Trophoblast cell (in vitro differentiated cells and primary cell): ENCODE results near the gene EMILIN3.

Source experiments
- DNase-seq, 2 donors: peaks; one replicate each; pipeline ENCODE4 v3.0.0-alpha.2; 2016
- H2AFZ ChIP-seq: 2 replicates; pipeline ENCODE4 v1.6.1; 2013; ENCODE audit warnings: low read length, moderate library complexity, mild to moderate bottlenecking; ENCODE audit not compliant: insufficient read depth, poor library complexity
- H2AK5ac ChIP-seq: 2 replicates; pipeline ENCODE4 v1.6.1; 2013; ENCODE audit warnings: mild to moderate bottlenecking, low read length
- H2BK120ac ChIP-seq: 2 replicates; pipeline ENCODE4 v1.6.1; 2013; ENCODE audit warnings: low read length, mild to moderate bottlenecking, moderate library complexity; ENCODE audit not compliant: insufficient read depth, poor library complexity
- H2BK12ac ChIP-seq: 2 replicates; pipeline ENCODE4 v1.6.1; 2013; ENCODE audit warnings: mild to moderate bottlenecking, low read length, moderate library complexity
- H2BK5ac ChIP-seq: 2 replicates; pipeline ENCODE4 v1.6.1; 2013; ENCODE audit warnings: low read length, low read depth, moderate library complexity, mild to moderate bottlenecking; ENCODE audit not compliant: poor library complexity
- H3K14ac ChIP-seq: 2 replicates; pipeline ENCODE4 v1.6.1; 2013; ENCODE audit warnings: mild to moderate bottlenecking, low read length
- H3K18ac ChIP-seq: 2 replicates; pipeline ENCODE4 v1.6.1; 2013; ENCODE audit warnings: mild to moderate bottlenecking, low read length
- H3K23ac ChIP-seq: 2 replicates; pipeline ENCODE4 v1.6.1; 2013; ENCODE audit warnings: low read length
- H3K27ac ChIP-seq: 2 replicates; pipeline ENCODE4 v1.5.1; 2013; ENCODE audit warnings: low read depth, mild to moderate bottlenecking, inconsistent platforms, low read length, moderate library complexity
- H3K27me3 ChIP-seq: 2 replicates; pipeline ENCODE4 v1.6.1; 2013; ENCODE audit warnings: inconsistent platforms, mild to moderate bottlenecking, low read length, moderate library complexity; ENCODE audit not compliant: insufficient read depth
- H3K36me3 ChIP-seq, 2 experiments: 1 replicate in 1 of 2; 2 replicates in 1 of 2; pipeline ENCODE4 v1.6.1; 2013; ENCODE audit warnings: low read length in 2 of 2, mild to moderate bottlenecking in 2 of 2, moderate library complexity in 1 of 2; ENCODE audit not compliant: insufficient read depth in 2 of 2, control insufficient read depth in 1 of 2
- H3K4ac ChIP-seq: 2 replicates; pipeline ENCODE4 v1.6.1; 2013; ENCODE audit warnings: low read depth, mild to moderate bottlenecking, low read length, moderate library complexity
- H3K4me1 ChIP-seq, 2 experiments: 1 replicate in 1 of 2; 2 replicates in 1 of 2; pipeline ENCODE4 v1.6.1; 2013; ENCODE audit warnings: low read length in 2 of 2, mild to moderate bottlenecking in 2 of 2, moderate library complexity in 1 of 2; ENCODE audit not compliant: insufficient read depth in 2 of 2, control insufficient read depth in 1 of 2
- H3K4me2 ChIP-seq: 2 replicates; pipeline ENCODE4 v1.6.1; 2013; ENCODE audit warnings: inconsistent platforms, mild to moderate bottlenecking, low read length, moderate library complexity
- H3K4me3 ChIP-seq: 2 replicates; pipeline ENCODE4 v1.5.1; 2013; ENCODE audit warnings: mild to moderate bottlenecking, low read depth, low read length, inconsistent platforms
- H3K79me1 ChIP-seq: one replicate; pipeline ENCODE4 v1.6.1; 2013; ENCODE audit warnings: low read length
- H3K79me2 ChIP-seq: 2 replicates; pipeline ENCODE4 v1.6.1; 2013; ENCODE audit warnings: low read length, mild to moderate bottlenecking; ENCODE audit not compliant: control insufficient read depth, insufficient read depth, poor library complexity
- H3K9ac ChIP-seq: 2 replicates; pipeline ENCODE4 v1.6.1; 2013; ENCODE audit warnings: mild to moderate bottlenecking, low read length
- H3K9me3 ChIP-seq: 2 replicates; pipeline ENCODE4 v1.6.1; 2013; ENCODE audit warnings: low read depth, mild to moderate bottlenecking, control low read depth, inconsistent platforms, low read length; ENCODE audit not compliant: insufficient read depth
- H4K12ac ChIP-seq: 2 replicates; pipeline ENCODE4 v1.6.1; 2013; ENCODE audit warnings: low read depth, mild to moderate bottlenecking, low read length, moderate library complexity
- H4K8ac ChIP-seq: 2 replicates; pipeline ENCODE4 v1.6.1; 2013; ENCODE audit warnings: low read depth, mild to moderate bottlenecking, low read length, moderate library complexity
- H4K91ac ChIP-seq: one replicate; pipeline ENCODE4 v1.6.1; 2013; ENCODE audit warnings: low read depth, mild to moderate bottlenecking, low read length, moderate library complexity
- WGBS: extraction: QIAGEN DNeasy Blood & Tissue Kit; methylation state at CpG from one replicate; pipeline ENCODE4 v1.1.7; 2013; ENCODE audit warnings: missing lambda C conversion rate; ENCODE audit not compliant: insufficient read length, insufficient coverage; ENCODE audit errors: extremely low coverage; 5-methylcytosine and 5-hydroxymethylcytosine counted together

EMILIN3 gene

DNA sequence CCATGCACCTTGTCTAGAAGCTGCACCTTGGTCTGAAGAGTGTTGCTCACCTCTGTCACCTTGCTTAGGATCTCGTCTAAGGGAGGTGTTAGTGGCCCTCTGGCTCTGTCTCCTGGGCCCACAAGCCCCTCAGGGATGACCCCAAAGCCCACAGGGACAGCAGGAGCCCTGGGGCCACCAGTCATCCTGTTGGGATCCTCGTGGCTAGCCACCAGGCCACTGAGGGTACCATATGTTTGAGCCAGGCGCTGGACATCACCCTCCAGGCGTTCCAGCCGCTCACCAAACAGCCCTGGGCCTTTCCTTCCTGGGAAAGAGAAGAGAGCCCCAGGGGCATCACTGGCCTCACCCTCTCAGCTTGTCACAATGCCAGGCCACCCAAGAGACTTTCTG is 3.9 kb downstream of the EMILIN3 start:
- no peaks in the 10 kb centered on the region for H3K79me2 ChIP-seq
- H2BK120ac ChIP-seq, result no peak overlapping the region
- no peak overlapping the region for H4K8ac ChIP-seq
- H3K4ac ChIP-seq, result no peak overlapping the region
- no peak overlapping the region for H2BK12ac ChIP-seq
- no peaks in the 10 kb centered on the region for H3K9me3 ChIP-seq
- WGBS, result no CpG with 5 or more reads among the region's 5 CpGs
- H3K4me3 ChIP-seq, result no peak overlapping the region
- H3K36me3 ChIP-seq, result no peaks in the 10 kb centered on the region
- no peak overlapping the region for H2AFZ ChIP-seq
- no peak overlapping the region for H3K18ac ChIP-seq
- H2BK5ac ChIP-seq, result no peak overlapping the region
- H3K9ac ChIP-seq, result no peak overlapping the region
- H3K14ac ChIP-seq, result no peak overlapping the region
- no peak overlapping the region for H3K4me2 ChIP-seq
- peak in 1 of 2 donors; percentile 7 for DNase-seq
- H3K4me1 ChIP-seq, result peaks cover 0 to 7% of the 10 kb centered on the region in 2 experiments
- no peaks in the 10 kb centered on the region for H3K79me1 ChIP-seq
- no peak overlapping the region for H3K23ac ChIP-seq
- H3K27ac ChIP-seq, result no peak overlapping the region
- no peak overlapping the region for H4K12ac ChIP-seq
- no peak overlapping the region for H2AK5ac ChIP-seq
- H3K27me3 ChIP-seq, result peaks cover 33% of the 10 kb centered on the region
- H4K91ac ChIP-seq, result no peak overlapping the region

DNA sequence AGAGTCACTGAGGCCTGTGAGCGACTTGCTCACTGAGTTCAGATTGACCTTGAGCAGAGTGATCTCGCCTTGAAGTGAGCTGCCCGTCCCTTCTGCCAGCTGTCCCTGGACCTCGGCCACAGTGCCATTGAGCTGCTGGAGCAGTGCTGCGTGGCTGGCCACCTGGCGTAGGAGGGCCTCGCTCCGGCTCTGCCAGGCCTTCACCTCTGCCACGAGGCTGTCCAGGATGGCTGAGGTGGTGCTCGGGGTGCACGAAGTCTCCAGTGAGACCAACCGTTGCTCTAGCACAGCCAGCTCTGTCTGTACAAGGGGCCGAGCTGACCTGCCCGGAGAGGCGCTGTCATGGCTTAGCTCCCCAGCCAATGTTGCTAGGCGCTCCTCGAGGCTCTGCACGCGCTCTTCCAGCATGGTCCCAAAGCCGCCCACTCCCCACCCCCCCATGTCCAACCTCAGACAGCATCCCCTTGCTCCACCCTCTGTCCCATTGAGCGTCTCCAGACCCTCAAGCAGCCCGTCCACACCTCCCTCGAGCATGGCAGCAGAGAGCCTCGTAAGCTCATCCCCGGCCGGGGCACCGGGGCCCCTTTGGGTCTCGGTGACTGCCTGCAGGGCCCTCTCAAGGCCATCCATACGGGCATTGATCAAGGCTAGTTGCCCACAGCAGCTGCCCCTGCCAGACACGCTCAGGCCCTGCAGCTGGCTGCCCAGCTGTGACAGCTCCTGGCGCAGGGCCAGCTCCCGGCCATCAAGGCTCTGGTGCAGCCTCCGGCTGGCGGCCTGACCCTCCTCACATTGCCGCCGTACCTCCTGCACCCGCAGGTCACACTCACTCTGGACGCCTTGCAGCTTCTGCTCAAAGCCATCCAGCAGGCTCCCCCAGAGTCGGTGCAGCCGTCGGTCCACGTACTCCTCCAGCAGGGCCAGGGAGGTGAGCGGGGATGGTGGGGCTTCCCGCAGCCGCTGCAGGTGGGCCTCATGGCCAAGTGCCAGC is 4.6 kb downstream of the EMILIN3 start:
- H2BK120ac ChIP-seq, result no peak overlapping the region
- no peaks in the 10 kb centered on the region for H3K9me3 ChIP-seq
- H3K27me3 ChIP-seq, result peaks cover 26% of the 10 kb centered on the region

GRCh38 chr20:41360831-41361756 is 5.5 kb downstream of the EMILIN3 start:
- H2BK5ac ChIP-seq, result no peak overlapping the region
- no CpG with 5 or more reads among the region's 22 CpGs for WGBS
- no peak overlapping the region for H4K91ac ChIP-seq
- no peak overlapping the region for H3K18ac ChIP-seq
- H3K36me3 ChIP-seq, result no peaks in the 10 kb centered on the region
- no peak overlapping the region for H2BK12ac ChIP-seq
- no peak overlapping the region for H3K4ac ChIP-seq
- H3K4me1 ChIP-seq, result peaks cover 0 to 2% of the 10 kb centered on the region in 2 experiments
- no peak overlapping the region for H3K14ac ChIP-seq
- H3K27ac ChIP-seq, result no peak overlapping the region
- no peak overlapping the region for H2AK5ac ChIP-seq
- no peak overlapping the region for H3K9ac ChIP-seq
- no peak overlapping the region for H2AFZ ChIP-seq
- no peak overlapping the region for H3K23ac ChIP-seq
- no peak overlapping the region for H3K4me2 ChIP-seq
- H4K8ac ChIP-seq, result no peak overlapping the region
- H4K12ac ChIP-seq, result no peak overlapping the region
- H3K79me1 ChIP-seq, result no peaks in the 10 kb centered on the region
- H3K79me2 ChIP-seq, result no peaks in the 10 kb centered on the region
- DNase-seq, result no peak
- H2BK120ac ChIP-seq, result no peak overlapping the region
- no peak overlapping the region for H3K4me3 ChIP-seq
- peaks cover 17% of the 10 kb centered on the region for H3K27me3 ChIP-seq
- H3K9me3 ChIP-seq, result no peaks in the 10 kb centered on the region

More for the DNA sequence above, 4.6 kb downstream of the EMILIN3 start:
- Histone ChIP-seq H2BK12ac (no peak overlapping the region), H3K4ac (no peak overlapping the region), H3K79me2 (no peaks in the 10 kb centered on the region), H3K18ac (no peak overlapping the region), H4K8ac (no peak overlapping the region), H3K27ac (no peak overlapping the region), H4K91ac (no peak overlapping the region), H4K12ac (no peak overlapping the region), H3K4me2 (no peak overlapping the region), H2AFZ (no peak overlapping the region), H3K36me3 (no peaks in the 10 kb centered on the region), H3K4me3 (no peak overlapping the region), H2AK5ac (no peak overlapping the region), H2BK5ac (no peak overlapping the region), H3K23ac (no peak overlapping the region), H3K79me1 (no peaks in the 10 kb centered on the region), H3K14ac (no peak overlapping the region), H3K4me1 (peaks cover 0 to 7% of the 10 kb centered on the region in 2 experiments), H3K9ac (no peak overlapping the region)
- no CpG with 5 or more reads among the region's 45 CpGs for WGBS
- no peak for DNase-seq

DNA sequence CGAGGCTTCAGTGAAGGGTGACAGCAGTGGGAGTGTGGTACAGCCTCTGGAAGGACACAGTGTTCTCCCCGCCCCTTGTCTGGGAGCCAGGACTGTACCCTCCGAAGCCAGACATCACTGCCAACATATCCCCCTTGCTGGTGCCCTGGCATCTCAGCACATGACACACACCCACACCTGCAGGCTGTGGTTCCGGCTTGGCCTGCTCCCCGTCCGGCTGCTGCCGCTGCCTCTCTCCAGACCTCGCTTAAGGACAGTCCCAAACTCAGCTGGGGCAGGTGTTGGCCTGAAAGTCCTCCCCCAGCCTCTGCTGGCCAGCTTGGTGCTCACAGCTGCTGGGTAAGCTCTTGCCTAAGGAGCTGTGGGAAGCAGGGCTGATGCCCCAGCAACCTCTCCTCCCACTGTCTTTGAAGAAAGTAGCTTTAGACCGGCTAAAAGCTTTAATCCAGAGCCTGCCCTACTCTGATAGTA is 7.0 kb downstream of the EMILIN3 start:
- no peak overlapping the region for H3K4ac ChIP-seq
- DNase-seq, result no peak
- no peak overlapping the region for H2BK120ac ChIP-seq
- H3K36me3 ChIP-seq, result no peaks in the 10 kb centered on the region
- no peaks in the 10 kb centered on the region for H3K79me1 ChIP-seq
- H3K4me3 ChIP-seq, result no peak overlapping the region
- H4K91ac ChIP-seq, result no peak overlapping the region
- H3K4me2 ChIP-seq, result no peak overlapping the region
- no peak overlapping the region for H4K8ac ChIP-seq
- H2AK5ac ChIP-seq, result no peak overlapping the region
- H3K27ac ChIP-seq, result no peak overlapping the region
- no peaks in the 10 kb centered on the region for H3K79me2 ChIP-seq
- H3K9ac ChIP-seq, result no peak overlapping the region
- WGBS, result no CpG with 5 or more reads among the region's 9 CpGs
- no peak overlapping the region for H2BK5ac ChIP-seq
- H3K14ac ChIP-seq, result no peak overlapping the region
- no peaks in the 10 kb centered on the region for H3K9me3 ChIP-seq
- H3K18ac ChIP-seq, result no peak overlapping the region
- H3K4me1 ChIP-seq, result no peaks in the 10 kb centered on the region
- H2AFZ ChIP-seq, result no peak overlapping the region
- no peak overlapping the region for H4K12ac ChIP-seq
- no peak overlapping the region for H3K23ac ChIP-seq
- no peak overlapping the region for H2BK12ac ChIP-seq
- peaks cover 3% of the 10 kb centered on the region for H3K27me3 ChIP-seq
